ENCODE results near the gene CUEDC2.

DNA sequence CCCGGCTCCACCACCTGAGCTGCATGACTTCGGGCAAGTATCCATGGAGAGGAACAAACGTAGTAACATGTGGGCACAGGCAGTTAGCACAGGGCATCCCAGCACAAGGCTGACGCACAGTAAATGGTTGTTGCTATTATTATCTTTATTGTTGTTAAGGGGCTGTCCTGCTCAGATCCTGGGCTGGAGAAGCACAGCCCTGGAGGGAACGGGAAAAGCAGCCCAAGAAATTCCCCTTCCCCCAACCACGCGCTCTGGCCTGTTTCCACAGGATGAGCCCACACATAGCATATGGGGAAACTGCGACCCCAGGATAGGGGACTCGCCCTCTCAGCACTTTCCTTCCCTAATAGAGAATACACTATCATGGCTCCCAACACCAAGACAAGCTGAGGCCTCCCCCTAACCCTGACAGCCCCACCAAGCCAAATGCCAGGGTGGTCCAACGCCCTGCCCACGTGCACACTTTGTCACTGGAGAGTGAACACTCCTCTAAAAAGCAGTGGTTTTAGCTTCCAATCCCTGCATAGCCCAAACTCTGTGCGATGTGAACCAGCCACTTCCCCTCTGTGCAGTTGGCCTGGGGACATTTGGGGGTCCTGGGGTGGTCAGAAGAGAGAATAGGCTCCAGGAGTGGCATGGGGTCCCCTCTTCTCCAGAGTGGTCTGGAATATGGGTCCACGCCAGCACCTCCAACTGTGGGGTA is 24.8 kb downstream of the CUEDC2 start:
- TF ChIP-seq POLR2A (IDR thresholded peaks at IDR 0.05) = no peak
- no peak for TF ChIP-seq CTCF (IDR thresholded peaks at IDR 0.05)

Data from transverse colon (tissue), 3 donors.